A549 treated with AZD2906 at 1 μM for 4 hours (cell line): Measurements from ENCODE around the gene CD93. TPM values are rescaled to one million over a fixed set of nuclear protein-coding genes. Genes with fewer than 3 reads are reported as not detected.

ENCODE experiments used
- total RNA-seq: library from RNA; stranded (reverse); fragments of 200-300 nt; extraction: Qiagen RNA extraction; gene quantifications from 5 replicates; pipeline ENCODE4 v1.2.3, GENCODE V29; 2022

CD93 gene
- 0.01 TPM in 2 of 5 replicates, not detected in the others for total RNA-seq

GRCh38 chr20:23086056-23086566 is at the start of gene CD93:
Gene CD93 (minus strand): TSS chr20:23086324. CDS start chr20:23086192, 132 bp downstream.

GRCh38 chr20:23049201-23050075 is 36.7 kb downstream of the CD93 start, which contains the start of gene THBD:
Gene THBD (minus strand): TSS chr20:23049672. CDS start chr20:23049504, 168 bp downstream.

GRCh38 chr20:23034721-23035671 is 51.1 kb downstream of the CD93 start, which contains the start of gene SSTR4:
Gene SSTR4 (plus strand): TSS chr20:23035312. CDS start chr20:23035484, 172 bp downstream.

Other genes with a start within 250 kb of the CD93 start
- 0.43 to 0.96 TPM (median 0.79 TPM) in 5 replicates for gene SSTR4, start 51.0 kb downstream of the CD93 start, total RNA-seq
- gene THBD, start 36.7 kb downstream of the CD93 start, total RNA-seq: 119 to 156 TPM (median 134 TPM) in 5 replicates